Measurements from ENCODE around the gene PRKCH. TPM values are rescaled to one million over a fixed set of nuclear protein-coding genes. Genes with fewer than 3 reads are reported as not detected.
A peak's percentile ranks its signal among the peaks of the same experiment; 100 is the strongest.

PRKCH gene
- total RNA-seq, 4 donors from 2014 or later: 34.5 to 51.3 (median 45.0) TPM

DNA sequence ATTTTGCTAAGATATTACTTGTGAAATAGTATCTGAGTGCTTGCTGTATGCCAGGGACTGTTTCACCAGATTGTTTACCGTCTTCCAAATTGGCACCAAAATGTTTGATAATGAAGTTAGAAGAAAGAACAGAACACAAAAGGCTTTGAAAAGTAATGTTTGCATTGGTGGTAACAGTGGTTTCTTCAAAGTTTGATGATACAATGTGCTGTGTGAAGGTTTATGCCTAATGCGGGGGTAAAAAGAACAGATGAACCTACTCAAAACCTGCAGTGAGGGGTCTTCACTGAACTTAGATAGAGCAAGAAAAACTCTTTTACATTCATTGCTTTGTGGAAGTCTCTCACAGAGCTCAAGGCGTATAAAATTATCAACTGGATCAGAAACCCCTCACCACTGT lies 76.2 kb downstream of the PRKCH start:
- intact Hi-C loops (cut with DNase I): no loop called here
- TF ChIP-seq, protein P1, sequence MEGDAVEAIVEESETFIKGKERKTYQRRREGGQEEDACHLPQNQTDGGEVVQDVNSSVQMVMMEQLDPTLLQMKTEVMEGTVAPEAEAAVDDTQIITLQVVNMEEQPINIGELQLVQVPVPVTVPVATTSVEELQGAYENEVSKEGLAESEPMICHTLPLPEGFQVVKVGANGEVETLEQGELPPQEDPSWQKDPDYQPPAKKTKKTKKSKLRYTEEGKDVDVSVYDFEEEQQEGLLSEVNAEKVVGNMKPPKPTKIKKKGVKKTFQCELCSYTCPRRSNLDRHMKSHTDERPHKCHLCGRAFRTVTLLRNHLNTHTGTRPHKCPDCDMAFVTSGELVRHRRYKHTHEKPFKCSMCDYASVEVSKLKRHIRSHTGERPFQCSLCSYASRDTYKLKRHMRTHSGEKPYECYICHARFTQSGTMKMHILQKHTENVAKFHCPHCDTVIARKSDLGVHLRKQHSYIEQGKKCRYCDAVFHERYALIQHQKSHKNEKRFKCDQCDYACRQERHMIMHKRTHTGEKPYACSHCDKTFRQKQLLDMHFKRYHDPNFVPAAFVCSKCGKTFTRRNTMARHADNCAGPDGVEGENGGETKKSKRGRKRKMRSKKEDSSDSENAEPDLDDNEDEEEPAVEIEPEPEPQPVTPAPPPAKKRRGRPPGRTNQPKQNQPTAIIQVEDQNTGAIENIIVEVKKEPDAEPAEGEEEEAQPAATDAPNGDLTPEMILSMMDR (IDR thresholded peaks at IDR 0.05): no peak
- TF ChIP-seq POLR2A (IDR thresholded peaks at IDR 0.05): no peak
- no peak overlapping the region for H3K4me3 ChIP-seq
- no peak for DNase-seq
- H3K27me3 ChIP-seq: no peaks in the 10 kb centered on the region
- H3K4me1 ChIP-seq: peaks cover 0 to 44% (median 5%) of the 10 kb centered on the region in 3 donors
- WGBS, 2 donors: 77 to 84% methylated on average over 3 of the region's 3 CpGs
- peaks cover 0 to 11% (median 0%) of the 10 kb centered on the region in 3 donors for H3K36me3 ChIP-seq
- H3K9me3 ChIP-seq: no peaks in the 10 kb centered on the region
- H3K27ac ChIP-seq: no peak overlapping the region

DNA sequence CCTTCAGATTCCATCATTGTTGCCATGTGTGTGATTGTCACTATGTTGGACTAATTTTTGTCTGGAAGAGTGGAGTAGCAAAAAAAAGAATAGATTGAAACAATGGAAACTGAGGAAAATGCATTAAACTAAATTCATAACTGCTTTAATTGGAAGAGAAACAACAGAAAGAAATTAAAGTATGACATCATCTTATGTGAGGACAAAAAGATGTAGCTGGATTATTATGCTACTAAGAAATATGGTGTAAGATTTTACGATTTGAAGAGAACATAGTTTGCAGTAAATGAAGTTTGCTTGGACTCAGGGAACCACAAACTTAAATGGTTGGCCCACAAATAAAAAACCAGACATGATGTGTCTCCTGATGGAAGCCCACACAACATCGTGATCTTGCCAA lies 76.8 kb downstream of the PRKCH start:
- intact Hi-C loops (cut with DNase I): no loop called here
- Histone ChIP-seq H3K27me3 (no peaks in the 10 kb centered on the region), H3K4me3 (no peak overlapping the region), H3K4me1 (peaks cover 0 to 44% (median 5%) of the 10 kb centered on the region in 3 donors), H3K27ac (no peak overlapping the region), H3K9me3 (no peaks in the 10 kb centered on the region), H3K36me3 (peaks cover 0 to 11% (median 0%) of the 10 kb centered on the region in 3 donors)
- no peak for DNase-seq
- TF ChIP-seq, protein P1 (IDR thresholded peaks at IDR 0.05): no peak
- TF ChIP-seq POLR2A (IDR thresholded peaks at IDR 0.05): no peak
- 70 to 73% methylated on average over 2 of the region's 2 CpGs for WGBS, 2 donors

DNA sequence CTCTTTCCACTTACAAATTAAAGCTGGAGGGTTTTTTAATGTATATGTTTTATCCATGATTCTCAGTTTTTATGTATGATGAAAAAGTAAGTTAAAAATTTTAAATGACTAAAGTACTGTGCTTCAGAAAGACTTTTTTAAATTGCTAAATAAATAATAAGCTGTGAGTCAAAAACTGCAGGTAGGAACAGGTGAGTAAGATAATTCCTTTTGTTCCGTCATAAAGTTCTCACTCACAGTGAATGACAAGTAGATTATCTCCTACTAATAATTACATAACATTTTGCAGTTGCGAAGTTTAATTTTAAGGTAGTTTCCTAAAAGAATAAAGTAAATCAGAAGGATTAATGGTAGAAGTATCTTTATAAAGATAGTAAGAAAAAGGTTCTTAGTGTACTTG lies 78.0 kb downstream of the PRKCH start:
- H3K36me3 ChIP-seq: peaks cover 0 to 11% (median 0%) of the 10 kb centered on the region in 3 donors
- no peaks in the 10 kb centered on the region for H3K27me3 ChIP-seq
- intact Hi-C loops (cut with DNase I): no loop called here
- no peak for DNase-seq
- peaks cover 0 to 44% (median 5%) of the 10 kb centered on the region in 3 donors for H3K4me1 ChIP-seq
- no peak overlapping the region for H3K4me3 ChIP-seq
- no peak for TF ChIP-seq POLR2A (IDR thresholded peaks at IDR 0.05)
- TF ChIP-seq, protein P1 (IDR thresholded peaks at IDR 0.05): no peak
- peak overlapping the region in 1 of 4 donors; percentile 40 for H3K27ac ChIP-seq
- H3K9me3 ChIP-seq: no peaks in the 10 kb centered on the region
- WGBS, 2 donors: 37 to 45% methylated on average over 2 of the region's 2 CpGs

DNA sequence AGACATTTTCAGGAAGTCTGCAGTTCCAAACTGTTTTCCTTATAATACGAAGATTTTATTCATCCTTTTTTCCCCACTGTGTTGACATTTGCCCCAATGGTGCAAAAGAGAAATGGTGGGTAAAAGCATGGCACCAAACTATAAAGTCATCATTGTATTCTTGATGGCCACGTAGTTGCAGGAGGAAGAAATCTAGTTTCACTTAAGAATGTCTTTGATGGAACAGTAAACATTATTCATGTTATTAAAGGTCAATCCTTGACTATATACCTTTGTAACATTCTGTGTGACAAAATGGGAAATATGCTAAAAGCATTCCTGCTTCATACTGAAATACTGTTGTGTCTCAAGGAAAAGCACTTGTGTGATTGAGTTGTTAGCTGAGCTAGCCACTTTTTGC lies 80.1 kb downstream of the PRKCH start:
- WGBS, 2 donors: 68 to 70% methylated on average over 2 of the region's 2 CpGs
- no peaks in the 10 kb centered on the region for H3K9me3 ChIP-seq
- no peaks in the 10 kb centered on the region for H3K36me3 ChIP-seq
- no peak for DNase-seq
- no peak overlapping the region for H3K27ac ChIP-seq
- TF ChIP-seq, protein P1 (IDR thresholded peaks at IDR 0.05): no peak
- no peak for TF ChIP-seq POLR2A (IDR thresholded peaks at IDR 0.05)
- no peaks in the 10 kb centered on the region for H3K27me3 ChIP-seq
- H3K4me1 ChIP-seq: peaks cover 0 to 55% (median 5%) of the 10 kb centered on the region in 3 donors
- H3K4me3 ChIP-seq: no peak overlapping the region
- intact Hi-C loops (cut with DNase I): no loop called here

DNA sequence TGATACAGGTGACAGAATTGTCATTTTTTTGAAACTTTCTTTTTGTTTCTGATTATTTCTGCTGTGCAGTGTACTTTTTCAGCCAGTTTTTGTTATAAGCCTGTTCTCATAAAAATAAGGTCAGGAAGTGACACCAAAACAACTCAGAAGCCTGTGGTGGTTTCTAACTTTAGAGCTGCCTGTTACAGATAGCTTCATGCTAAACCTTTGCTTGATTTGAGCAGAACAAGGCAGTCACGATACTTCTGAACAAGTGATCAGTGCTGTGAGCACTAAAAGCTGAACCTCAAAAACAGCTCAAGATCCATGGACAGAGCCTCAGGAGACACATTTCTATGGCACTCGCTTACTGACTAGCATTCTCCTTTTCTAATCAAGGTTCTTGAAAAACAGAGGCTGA lies 82.0 kb downstream of the PRKCH start:
- Histone ChIP-seq H3K27me3 (no peaks in the 10 kb centered on the region), H3K4me1 (peaks cover 0 to 54% (median 5%) of the 10 kb centered on the region in 3 donors), H3K9me3 (no peaks in the 10 kb centered on the region), H3K36me3 (no peaks in the 10 kb centered on the region), H3K4me3 (no peak overlapping the region), H3K27ac (no peak overlapping the region)
- intact Hi-C loops (cut with DNase I): no loop called here
- DNase-seq: no peak
- no peak for TF ChIP-seq POLR2A (IDR thresholded peaks at IDR 0.05)
- TF ChIP-seq, protein P1 (IDR thresholded peaks at IDR 0.05): no peak
- 63 to 84% methylated on average over 2 of the region's 2 CpGs for WGBS, 2 donors

Measured in esophagus squamous epithelium (tissue), 5 donors.